K562 (cell line): ENCODE measurements around the gene C16orf92.

ENCODE experiments used
- CEBPG ChIP-seq, 3 experiments: fragments of 200-800 bp in 1 of 3; sonication (Bioruptor generic) in 1 of 3; sonication (generic) in 1 of 3; formaldehyde crosslinking in 1 of 3; IDR thresholded peaks in 2 of 3; conservative IDR thresholded peaks in 1 of 3; 2 replicates each; pipeline versions ENCODE4 v1.6.1 to v1.8.0; 2016 to 2022; ENCODE audit warnings: missing compliant biosample characterization in 2 of 3, missing genetic modification characterization in 2 of 3, mild to moderate bottlenecking in 1 of 3, missing genetic modification reagents in 1 of 3
- ZNF224 ChIP-seq: sonication (generic); formaldehyde crosslinking; IDR thresholded peaks from 2 replicates; pipeline ENCODE4 v1.8.0; 2022; ENCODE audit warnings: mild to moderate bottlenecking, missing genetic modification reagents
- TF ChIP-seq, protein P1 (sequence below), 3 experiments: IDR thresholded peaks in 2 of 3; conservative IDR thresholded peaks in 1 of 3; 2 replicates each; pipeline ENCODE4 v1.5.1; 2011 to 2012; ENCODE audit warnings: low read length in 3 of 3, mild to moderate bottlenecking in 3 of 3, control low read depth in 2 of 3, improper control_type of control experiment in 1 of 3, inconsistent platforms in 1 of 3, low read depth in 1 of 3, mixed read lengths in 1 of 3, moderate library complexity in 1 of 3; ENCODE audit not compliant: insufficient read depth in 2 of 3
- TF ChIP-seq, protein P2 (sequence below): sonication (generic); formaldehyde crosslinking; IDR thresholded peaks from 2 replicates; pipeline ENCODE4 v1.8.0; 2022; ENCODE audit warnings: mild to moderate bottlenecking, missing genetic modification reagents

DNA sequence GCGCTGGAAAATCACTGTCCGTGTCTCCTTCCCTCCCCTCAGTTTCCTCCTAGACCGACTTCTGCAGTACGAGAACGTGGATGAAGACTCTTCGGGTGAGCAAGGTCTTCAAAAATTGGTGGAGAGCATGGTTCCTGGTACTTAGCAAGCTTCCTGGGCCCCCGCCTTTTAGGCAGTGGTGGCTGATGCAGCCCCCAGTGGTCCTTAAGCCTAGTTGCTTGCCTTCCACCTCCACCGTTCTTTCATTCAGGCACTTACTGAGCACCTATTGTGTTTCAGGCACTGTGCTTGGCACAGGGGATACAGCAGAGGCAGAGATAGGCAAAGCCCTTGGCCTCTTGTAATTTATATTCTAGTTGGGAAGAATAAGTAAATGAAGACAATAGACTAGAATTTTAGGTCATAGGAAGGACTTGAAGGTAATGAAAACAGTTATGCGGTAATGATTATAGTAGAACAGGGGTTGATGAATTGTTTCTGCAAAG is 26.2 kb upstream of the C16orf92 start:
- TF ChIP-seq, protein P1, sequence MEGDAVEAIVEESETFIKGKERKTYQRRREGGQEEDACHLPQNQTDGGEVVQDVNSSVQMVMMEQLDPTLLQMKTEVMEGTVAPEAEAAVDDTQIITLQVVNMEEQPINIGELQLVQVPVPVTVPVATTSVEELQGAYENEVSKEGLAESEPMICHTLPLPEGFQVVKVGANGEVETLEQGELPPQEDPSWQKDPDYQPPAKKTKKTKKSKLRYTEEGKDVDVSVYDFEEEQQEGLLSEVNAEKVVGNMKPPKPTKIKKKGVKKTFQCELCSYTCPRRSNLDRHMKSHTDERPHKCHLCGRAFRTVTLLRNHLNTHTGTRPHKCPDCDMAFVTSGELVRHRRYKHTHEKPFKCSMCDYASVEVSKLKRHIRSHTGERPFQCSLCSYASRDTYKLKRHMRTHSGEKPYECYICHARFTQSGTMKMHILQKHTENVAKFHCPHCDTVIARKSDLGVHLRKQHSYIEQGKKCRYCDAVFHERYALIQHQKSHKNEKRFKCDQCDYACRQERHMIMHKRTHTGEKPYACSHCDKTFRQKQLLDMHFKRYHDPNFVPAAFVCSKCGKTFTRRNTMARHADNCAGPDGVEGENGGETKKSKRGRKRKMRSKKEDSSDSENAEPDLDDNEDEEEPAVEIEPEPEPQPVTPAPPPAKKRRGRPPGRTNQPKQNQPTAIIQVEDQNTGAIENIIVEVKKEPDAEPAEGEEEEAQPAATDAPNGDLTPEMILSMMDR (IDR thresholded peaks at IDR 0.05 in 2 of 3, conservative IDR thresholded peaks at IDR 0.05 in 1 of 3; ENCODE audit: insufficient read depth in 2 of 3, low read depth in 1 of 3, low read length in 3 of 3) = no peak
- TF ChIP-seq CEBPG (CRISPR knock-in tag; IDR thresholded peaks at IDR 0.05) (no peak), CEBPG (tag; conservative IDR thresholded peaks at IDR 0.05 in 1 of 2, IDR thresholded peaks at IDR 0.05 in 1 of 2) (no peak), ZNF224 (no peak)
- TF ChIP-seq, protein P2, sequence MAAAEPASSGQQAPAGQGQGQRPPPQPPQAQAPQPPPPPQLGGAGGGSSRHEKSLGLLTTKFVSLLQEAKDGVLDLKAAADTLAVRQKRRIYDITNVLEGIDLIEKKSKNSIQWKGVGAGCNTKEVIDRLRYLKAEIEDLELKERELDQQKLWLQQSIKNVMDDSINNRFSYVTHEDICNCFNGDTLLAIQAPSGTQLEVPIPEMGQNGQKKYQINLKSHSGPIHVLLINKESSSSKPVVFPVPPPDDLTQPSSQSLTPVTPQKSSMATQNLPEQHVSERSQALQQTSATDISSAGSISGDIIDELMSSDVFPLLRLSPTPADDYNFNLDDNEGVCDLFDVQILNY (CRISPR knock-in tag) = no peak
